A549 (cell line): ENCODE results near the gene SMARCD3. TPM values are rescaled to one million over a fixed set of nuclear protein-coding genes. Genes with fewer than 3 reads are reported as not detected.

ENCODE experiments used
- ATAC-seq, 2 experiments: fragments of 200-7000 bp in 1 of 2; fragments of >200 bp in 1 of 2; cut with Nextera tagmentation in 1 of 2; cut with Tn5 transposase in 1 of 2; 3 replicates each; pipeline versions ENCODE4 v1.8.0 to v1.9.1; 2018 to 2020; ENCODE audit warnings: mild to moderate bottlenecking in 1 of 2, moderate library complexity in 1 of 2
- CTCF ChIA-PET: fragments of 300-600 bp; sonication (Branson Sonifier 250); formaldehyde crosslinking; extraction: SDS; loops from one replicate; lab custom pipeline; 2021; ENCODE audit warnings: antibody characterized with exemption, inconsistent platforms; lab: Yijun Ruan, JAX
- POLR2A ChIA-PET: fragments of 350-600 bp; formaldehyde crosslinking; extraction: SDS; loops from one replicate; lab custom pipeline; 2021; ENCODE audit warnings: antibody characterized with exemption, inconsistent platforms; lab: Yijun Ruan, JAX
- DNase-seq, 2 experiments: peaks; one replicate each; pipeline versions ENCODE4 v3.0.0 to v3.0.0-alpha.2; 2011 to 2016; ENCODE audit warnings: low read depth in 1 of 2, low spot score in 1 of 2
- FAIRE-seq: peaks from 2 replicates; lab custom pipeline; 2011; peaks lifted over from hg19 to GRCh38; lab: Jason Lieb, UNC
- H3K27ac ChIP-seq, 2 experiments: fragments of >200 bp; sonication (Bioruptor Twin); formaldehyde crosslinking; 3 replicates each; pipeline ENCODE4 v1.5.1; 2016 to 2017
- H3K4me1 ChIP-seq: fragments of >200 bp; sonication (Bioruptor Twin); formaldehyde crosslinking; 3 replicates; pipeline ENCODE4 v1.6.1; 2016
- H3K4me2 ChIP-seq: fragments of >200 bp; sonication (Bioruptor Twin); formaldehyde crosslinking; 3 replicates; pipeline ENCODE4 v1.6.1; 2016
- H3K4me3 ChIP-seq: fragments of >200 bp; sonication (Bioruptor Twin); formaldehyde crosslinking; 3 replicates; pipeline ENCODE4 v1.5.1; 2016
- H3K9me3 ChIP-seq: fragments of >200 bp; sonication (Bioruptor Twin); formaldehyde crosslinking; 3 replicates; pipeline ENCODE4 v1.6.1; 2016
- EHF ChIP-seq: fragments of 250-450 bp; sonication (Bioruptor Pico); IDR thresholded peaks from 2 replicates; pipeline ENCODE4 v1.5.0; 2020; ENCODE audit warnings: mild to moderate bottlenecking
- ESRRA ChIP-seq: fragments of 150-350 bp; IDR thresholded peaks from 2 replicates; pipeline ENCODE4 v1.6.1; 2014; ENCODE audit warnings: mild to moderate bottlenecking, low read length, borderline replicate concordance
- GATA3 ChIP-seq: IDR thresholded peaks from 2 replicates; pipeline ENCODE4 v1.6.1; 2012; ENCODE audit warnings: borderline replicate concordance
- HEYL ChIP-seq: fragments of 250-450 bp; sonication (Bioruptor Pico); IDR thresholded peaks from 2 replicates; pipeline ENCODE4 v1.8.0; 2021; ENCODE audit warnings: mild to moderate bottlenecking, moderate library complexity
- HOXB5 ChIP-seq: fragments of 250-450 bp; sonication (Bioruptor Pico); IDR thresholded peaks from 2 replicates; pipeline ENCODE4 v1.5.0; 2020; ENCODE audit warnings: mild to moderate bottlenecking, moderate library complexity
- JUN ChIP-seq, 2 experiments: fragments of >200 bp; sonication (Bioruptor Twin); formaldehyde crosslinking; IDR thresholded peaks; 2 replicates in 1 of 2; 3 replicates in 1 of 2; pipeline ENCODE4 v1.6.1; 2016 to 2017
- KDM5A ChIP-seq: fragments of 200-600 bp; sonication (generic); IDR thresholded peaks from 2 replicates; pipeline ENCODE4 v1.6.1; 2016; ENCODE audit warnings: antibody characterized with exemption, mild to moderate bottlenecking
- MAFK ChIP-seq: fragments of 450-650 bp; IDR thresholded peaks from 2 replicates; pipeline ENCODE4 v1.6.1; 2014; ENCODE audit not compliant: partially characterized antibody
- POLR2A ChIP-seq: IDR thresholded peaks from 2 replicates; pipeline ENCODE4 v1.6.1; 2012; ENCODE audit warnings: mild to moderate bottlenecking, low read length
- RAD21 ChIP-seq, 2 experiments: fragments of >200 bp in 1 of 2; sonication (Bioruptor Twin) in 1 of 2; formaldehyde crosslinking in 1 of 2; IDR thresholded peaks in 1 of 2; conservative IDR thresholded peaks in 1 of 2; 2 replicates in 1 of 2; 3 replicates in 1 of 2; pipeline ENCODE4 v1.6.1; 2012 to 2018; ENCODE audit warnings: inconsistent platforms in 1 of 2
- SMC3 ChIP-seq: fragments of >200 bp; sonication (Bioruptor Twin); formaldehyde crosslinking; IDR thresholded peaks from 3 replicates; pipeline ENCODE4 v1.6.1; 2018; ENCODE audit warnings: inconsistent platforms
- SREBF2 ChIP-seq: fragments of 450-650 bp; IDR thresholded peaks from 2 replicates; pipeline ENCODE4 v1.6.1; 2014; ENCODE audit warnings: mild to moderate bottlenecking, moderate library complexity
- TFCP2L1 ChIP-seq: fragments of 250-450 bp; sonication (Bioruptor Pico); IDR thresholded peaks from 2 replicates; pipeline ENCODE4 v1.5.0; 2021; ENCODE audit warnings: mild to moderate bottlenecking
- ZC3H11A ChIP-seq: fragments of 450-650 bp; IDR thresholded peaks from 2 replicates; pipeline ENCODE4 v1.6.1; 2014; ENCODE audit warnings: antibody characterized with exemption, mild to moderate bottlenecking
- ZSCAN20 ChIP-seq: fragments of 250-450 bp; sonication (Bioruptor Pico); IDR thresholded peaks from 2 replicates; pipeline ENCODE4 v1.8.0; 2022; ENCODE audit warnings: mild to moderate bottlenecking, moderate library complexity
- WGBS: methylation state at CpG from one replicate; pipeline ENCODE4 v1.1.6; 2017; ENCODE audit errors: missing lambda C conversion rate; 5-methylcytosine and 5-hydroxymethylcytosine counted together
- polyA plus RNA-seq, 4 experiments: library from polyadenylated mRNA; depleted of rRNA in 3 of 4; stranded (reverse); fragments of >200 nt; fragmentation: RNase III in 1 of 4; extraction: RNeasy Plus Mini Kit Qiagen cat#74134 plus additional on column Dnase treatment in 1 of 4; gene quantifications; 2 replicates in 3 of 4; 3 replicates in 1 of 4; pipeline ENCODE4 v1.2.3, GENCODE V29; 2011 to 2017
- TF ChIP-seq, protein P1 (sequence below): IDR thresholded peaks from 2 replicates; pipeline ENCODE4 v1.6.1; 2012
- TF ChIP-seq, protein P2 (sequence below): IDR thresholded peaks from 2 replicates; pipeline ENCODE4 v1.6.1; 2012
- TF ChIP-seq, protein P3 (sequence below): fragments of >200 bp; sonication (Bioruptor Twin); formaldehyde crosslinking; IDR thresholded peaks from 3 replicates; pipeline ENCODE4 v1.6.1; 2016

Gene SMARCD3
- polyA plus RNA-seq, 2 of the 4 experiments (the other 2 are of a cell fraction): 11.6 to 12.5 TPM

DNA sequence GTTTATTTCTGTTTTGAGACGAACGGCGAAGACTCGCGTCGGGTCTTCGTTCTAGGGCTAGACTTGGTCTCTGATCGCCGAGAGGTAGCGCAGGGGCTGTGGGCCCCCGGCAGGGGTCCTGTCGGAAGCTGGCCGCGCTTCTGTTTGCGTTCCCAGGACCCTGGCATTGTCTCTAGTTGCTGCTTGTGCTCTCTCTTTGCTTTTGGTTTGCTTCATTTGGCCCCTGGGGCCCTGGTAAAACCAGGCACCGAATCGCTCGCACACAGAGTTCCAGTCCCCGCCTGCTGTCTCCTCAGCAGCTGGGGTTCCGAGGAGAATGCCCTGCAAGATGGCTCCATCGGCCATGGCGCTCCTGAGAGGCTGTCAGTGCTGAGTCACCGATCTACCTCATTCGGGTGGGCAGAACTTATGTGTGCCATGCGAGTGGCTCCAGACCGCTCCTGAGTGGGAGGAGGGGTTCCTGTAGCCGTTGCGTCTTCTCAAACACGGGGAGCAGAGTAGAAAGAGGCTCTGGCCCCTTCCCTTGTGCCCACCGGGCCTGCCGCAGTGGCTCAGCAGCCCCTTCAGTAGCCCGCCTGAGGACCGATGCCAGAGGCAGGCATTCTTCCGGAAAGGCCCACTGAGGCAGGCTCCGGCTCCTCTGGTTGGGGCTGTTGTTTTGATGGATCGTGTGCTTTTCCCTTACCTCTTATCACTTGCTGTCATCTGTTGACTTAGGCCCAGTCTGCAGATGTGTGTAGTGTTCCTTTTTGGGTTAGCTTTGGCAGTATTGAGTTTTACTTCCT, 15.4 kb downstream of the SMARCD3 start:
- peak; percentile 58 to 81 for ATAC-seq

DNA sequence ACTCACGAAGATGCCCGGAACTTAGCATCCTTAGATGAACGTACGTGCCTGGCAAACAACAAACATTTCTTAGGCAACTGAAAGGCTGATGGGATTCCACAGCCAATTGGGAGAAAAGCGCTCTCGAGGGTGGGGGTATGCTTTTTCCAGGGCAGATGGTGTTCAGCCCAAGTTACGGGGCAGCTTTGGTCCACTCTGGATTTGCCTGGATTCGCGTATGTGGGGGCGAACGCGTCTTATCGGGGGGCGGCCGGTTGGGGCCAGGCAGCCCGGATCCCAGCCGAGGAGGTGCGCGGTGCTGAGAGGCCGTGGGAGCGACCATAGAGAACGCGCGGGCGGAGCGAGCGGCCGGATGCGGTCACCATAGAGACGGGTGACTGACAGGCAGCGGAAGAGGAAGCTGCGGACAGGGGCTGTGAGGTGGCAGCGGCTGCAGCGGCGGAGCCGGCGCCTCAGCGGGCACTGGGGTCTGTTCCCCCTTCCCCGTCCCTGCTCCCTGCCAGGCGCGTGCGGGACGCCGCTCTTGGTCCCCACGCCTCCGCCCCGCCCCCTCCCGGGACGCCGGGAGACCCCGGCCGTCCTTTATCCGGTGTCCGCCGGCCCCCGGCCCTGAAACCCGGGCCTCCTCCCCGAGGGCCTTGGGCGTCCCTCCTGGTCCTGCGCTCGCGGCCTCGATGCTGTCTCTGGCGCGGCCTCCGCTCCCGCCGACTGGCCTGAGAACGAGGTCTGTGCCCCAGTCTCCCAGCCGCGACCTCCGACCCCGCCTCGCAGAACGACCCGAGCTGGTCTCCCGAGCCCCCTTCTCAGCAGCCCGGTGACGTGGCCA, 16.2 kb downstream of the SMARCD3 start, which contains the start of gene CHPF2:
TSS of gene CHPF2 (plus strand) at position 393 of the 826 bp plus-strand sequence. CDS start 1,529 bp downstream, outside the sequence.
- Histone ChIP-seq H3K9me3 (no peaks in the 10 kb centered on the region), H3K27ac (peak within 1 kb of the TSS; percentile 86 to 96), H3K4me3 (peak within 1 kb of the TSS; percentile 78), H3K4me1 (peaks cover 26% of the 10 kb centered on the region), H3K4me2 (peak within 1 kb of the TSS; percentile 91)
- FAIRE-seq (no peak), DNase-seq (peak; percentile 83 to 98), ATAC-seq (peak; percentile 96 to 99)
- POLR2A ChIA-PET: interaction anchor here (0.9 to 1.7 kb wide), 6 partner anchors 9 to 108 kb away, joined by 3 to 9 read pairs (median 4); no protein-coding TSS in a partner anchor
- no peak for TF ChIP-seq HOXB5 (CRISPR knock-in tag)
- no peak for TF ChIP-seq HEYL (CRISPR knock-in tag)
- peak in 1 of 2 experiments; percentile 80; a peak in 3 of 5 replicates for TF ChIP-seq JUN (IDR thresholded peaks at IDR 0.05)
- peak; percentile 85 for TF ChIP-seq POLR2A
- TF ChIP-seq GATA3: peak; percentile 14; the same call in 1 of the 2 replicates
- TF ChIP-seq, protein P1, sequence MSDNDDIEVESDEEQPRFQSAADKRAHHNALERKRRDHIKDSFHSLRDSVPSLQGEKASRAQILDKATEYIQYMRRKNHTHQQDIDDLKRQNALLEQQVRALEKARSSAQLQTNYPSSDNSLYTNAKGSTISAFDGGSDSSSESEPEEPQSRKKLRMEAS: peak; percentile 70
- TF ChIP-seq, protein P2, sequence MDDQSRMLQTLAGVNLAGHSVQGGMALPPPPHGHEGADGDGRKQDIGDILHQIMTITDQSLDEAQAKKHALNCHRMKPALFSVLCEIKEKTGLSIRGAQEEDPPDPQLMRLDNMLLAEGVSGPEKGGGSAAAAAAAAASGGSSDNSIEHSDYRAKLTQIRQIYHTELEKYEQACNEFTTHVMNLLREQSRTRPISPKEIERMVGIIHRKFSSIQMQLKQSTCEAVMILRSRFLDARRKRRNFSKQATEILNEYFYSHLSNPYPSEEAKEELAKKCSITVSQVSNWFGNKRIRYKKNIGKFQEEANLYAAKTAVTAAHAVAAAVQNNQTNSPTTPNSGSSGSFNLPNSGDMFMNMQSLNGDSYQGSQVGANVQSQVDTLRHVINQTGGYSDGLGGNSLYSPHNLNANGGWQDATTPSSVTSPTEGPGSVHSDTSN: peak; percentile 98
- no peak for TF ChIP-seq TFCP2L1 (CRISPR knock-in tag)
- TF ChIP-seq ESRRA: no peak
- no peak for TF ChIP-seq ZSCAN20 (CRISPR knock-in tag)
- TF ChIP-seq, protein P3, sequence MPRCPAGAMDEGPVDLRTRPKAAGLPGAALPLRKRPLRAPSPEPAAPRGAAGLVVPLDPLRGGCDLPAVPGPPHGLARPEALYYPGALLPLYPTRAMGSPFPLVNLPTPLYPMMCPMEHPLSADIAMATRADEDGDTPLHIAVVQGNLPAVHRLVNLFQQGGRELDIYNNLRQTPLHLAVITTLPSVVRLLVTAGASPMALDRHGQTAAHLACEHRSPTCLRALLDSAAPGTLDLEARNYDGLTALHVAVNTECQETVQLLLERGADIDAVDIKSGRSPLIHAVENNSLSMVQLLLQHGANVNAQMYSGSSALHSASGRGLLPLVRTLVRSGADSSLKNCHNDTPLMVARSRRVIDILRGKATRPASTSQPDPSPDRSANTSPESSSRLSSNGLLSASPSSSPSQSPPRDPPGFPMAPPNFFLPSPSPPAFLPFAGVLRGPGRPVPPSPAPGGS: peak; percentile 79; the same call in 2 of the 3 replicates
- no peak for TF ChIP-seq RAD21 (conservative IDR thresholded peaks at IDR 0.05 in 1 of 2, IDR thresholded peaks at IDR 0.05 in 1 of 2)
- peak; percentile 7; the same call in 1 of the 2 replicates for TF ChIP-seq KDM5A
- TF ChIP-seq ZC3H11A: no peak
- no peak for TF ChIP-seq EHF
- no peak for TF ChIP-seq SMC3
- CTCF ChIA-PET: interaction anchor here (0.6 to 6.5 kb wide), 4 partner anchors 11 to 121 kb away, joined by 3 to 69 read pairs (median 4); no protein-coding TSS in a partner anchor
- 0% methylated on average over 41 of the region's 79 CpGs for WGBS

More for the DNA sequence above, 15.4 kb downstream of the SMARCD3 start:
- ChIA-PET POLR2A (interaction anchor here (0.9 to 1.7 kb wide), 6 partner anchors 9 to 109 kb away, joined by 3 to 9 read pairs (median 4); no protein-coding TSS in a partner anchor), CTCF (interaction anchor here (0.6 to 6.5 kb wide), 5 partner anchors 12 to 122 kb away, joined by 3 to 69 read pairs (median 5); no protein-coding TSS in a partner anchor)
- Histone ChIP-seq H3K27ac (peak overlapping the region; percentile 86 to 96), H3K4me1 (peaks cover 23% of the 10 kb centered on the region), H3K4me3 (peak overlapping the region; percentile 78), H3K9me3 (no peaks in the 10 kb centered on the region), H3K4me2 (peak overlapping the region; percentile 91)
- WGBS: 25% methylated on average over 24 of the region's 36 CpGs
- TF ChIP-seq RAD21 (conservative IDR thresholded peaks at IDR 0.05 in 1 of 2, IDR thresholded peaks at IDR 0.05 in 1 of 2) (no peak), MAFK (peak; percentile 38)
- DNase-seq: peak; percentile 56 to 72
- no peak for FAIRE-seq

DNA sequence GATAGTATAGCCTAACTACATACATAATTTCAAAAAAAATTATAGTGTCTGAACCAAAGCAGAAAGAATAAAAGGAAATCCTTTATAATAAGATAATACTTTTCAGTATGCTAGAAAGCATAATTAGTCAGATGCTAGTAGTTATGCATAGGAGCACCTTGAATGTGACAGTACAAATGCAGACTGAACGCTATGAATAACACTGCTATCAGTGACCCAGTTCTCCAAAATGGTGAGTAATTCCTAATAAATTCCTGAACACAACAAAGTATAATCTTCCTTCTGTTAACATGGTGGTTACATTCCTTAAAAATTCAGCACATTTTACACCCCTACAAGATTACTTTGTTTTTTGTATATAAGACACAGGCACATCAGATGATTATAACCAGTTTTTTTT, 17.4 kb downstream of the SMARCD3 start:
- FAIRE-seq (no peak), DNase-seq (no peak)
- H3K27ac ChIP-seq: no peak overlapping the region
- H3K9me3 ChIP-seq: no peaks in the 10 kb centered on the region
- TF ChIP-seq TFCP2L1 (CRISPR knock-in tag): no peak
- no peak for TF ChIP-seq SREBF2
- TF ChIP-seq, all 56 proteins: peak for 0
- ATAC-seq: no peak
- ChIA-PET POLR2A (no interaction called here), CTCF (interaction anchor here (1.2 kb wide), 1 partner anchor 13 kb away, joined by 3 read pairs; no protein-coding TSS in a partner anchor)
- WGBS: 73% methylated on average over 1 of the region's 1 CpG
- H3K4me1 ChIP-seq: peaks cover 27% of the 10 kb centered on the region
- H3K4me2 ChIP-seq: peak overlapping the region; percentile 91
- H3K4me3 ChIP-seq: no peak overlapping the region
